Measurements from ENCODE around the gene SNUPN.

GRCh38 chr15:75577401-75578172 is 47.9 kb downstream of the SNUPN start:
- TF ChIP-seq BHLHE40 (IDR thresholded peaks at IDR 0.05; ENCODE audit: borderline replicate concordance) (no peak), L3MBTL2 (conservative IDR thresholded peaks at IDR 0.05) (no peak), NFRKB (IDR thresholded peaks at IDR 0.05) (no peak), TARDBP (IDR thresholded peaks at IDR 0.05) (no peak), SP1 (IDR thresholded peaks at IDR 0.05) (no peak), FOXM1 (IDR thresholded peaks at IDR 0.05; ENCODE audit: borderline replicate concordance) (no peak), SUZ12 (IDR thresholded peaks at IDR 0.05) (no peak), LEF1 (IDR thresholded peaks at IDR 0.05; ENCODE audit: borderline replicate concordance) (no peak)
